Glutamatergic neuron (in vitro differentiated cells): ENCODE measurements around the gene ZKSCAN1. TPM values are rescaled to one million over a fixed set of nuclear protein-coding genes. Genes with fewer than 3 reads are reported as not detected.

Experiments used
- DNase-seq: peaks from one replicate; pipeline ENCODE4 v3.0.0; 2022
- H3K27ac Mint-ChIP-seq: one replicate; pipeline ENCODE4 v1.8.0; 2020; ENCODE audit warnings: mild to moderate bottlenecking, mixed read lengths, inconsistent platforms; ENCODE audit not compliant: unreplicated experiment
- H3K27me3 Mint-ChIP-seq: one replicate; pipeline ENCODE4 v1.8.0; 2020; ENCODE audit warnings: mild to moderate bottlenecking, moderate library complexity, mixed read lengths, inconsistent platforms; ENCODE audit not compliant: unreplicated experiment
- H3K36me3 Mint-ChIP-seq: one replicate; pipeline ENCODE4 v1.8.0; 2020; ENCODE audit warnings: mild to moderate bottlenecking, mixed read lengths, inconsistent platforms; ENCODE audit not compliant: unreplicated experiment
- H3K4me1 Mint-ChIP-seq: one replicate; pipeline ENCODE4 v1.8.0; 2020; ENCODE audit warnings: mild to moderate bottlenecking, low read depth, mixed read lengths, inconsistent platforms; ENCODE audit not compliant: unreplicated experiment
- H3K4me3 Mint-ChIP-seq: one replicate; pipeline ENCODE4 v1.8.0; 2020; ENCODE audit warnings: mild to moderate bottlenecking, mixed read lengths, inconsistent platforms; ENCODE audit not compliant: unreplicated experiment
- H3K9me3 Mint-ChIP-seq: one replicate; pipeline ENCODE4 v1.8.0; 2020; ENCODE audit warnings: mild to moderate bottlenecking, moderate library complexity, mixed read lengths, inconsistent platforms; ENCODE audit not compliant: unreplicated experiment
- CTCF ChIP-seq: fragments of 200-600 bp; sonication (generic); IDR thresholded peaks from one replicate; pipeline ENCODE4 v1.5.0; 2021; ENCODE audit not compliant: partially characterized antibody, unreplicated experiment
- total RNA-seq: library from RNA; stranded (reverse); fragmentation: NEBNext Ultra II Directional; extraction: Animal tissue kit (Norgen Biotek cat#: 25700); gene quantifications from one replicate; pipeline ENCODE4 v1.2.1, GENCODE V29; 2021; ENCODE audit not compliant: unreplicated experiment

Gene ZKSCAN1
- total RNA-seq, 1 donor from 2014 or later, result 127 TPM

GRCh38 chr7:100013328-100013676 lies 2.1 kb upstream of the ZKSCAN1 start:
- Mint-ChIP-seq H3K4me3 (no peak overlapping the region), H3K4me1 (peaks cover 7% of the 10 kb centered on the region), H3K36me3 (no peaks in the 10 kb centered on the region), H3K9me3 (peaks cover 1% of the 10 kb centered on the region), H3K27ac (no peak overlapping the region), H3K27me3 (no peaks in the 10 kb centered on the region)
- no peak for DNase-seq
- no peak for TF ChIP-seq CTCF

GRCh38 chr7:100016215-100016901 lies 962 bp downstream of the ZKSCAN1 start:
- no peak for TF ChIP-seq CTCF
- H3K4me1 Mint-ChIP-seq, result peaks cover 10% of the 10 kb centered on the region
- no peaks in the 10 kb centered on the region for H3K27me3 Mint-ChIP-seq
- peaks cover 1% of the 10 kb centered on the region for H3K9me3 Mint-ChIP-seq
- no peaks in the 10 kb centered on the region for H3K36me3 Mint-ChIP-seq
- H3K27ac Mint-ChIP-seq, result peak overlapping the region; percentile 94
- no peak for DNase-seq
- H3K4me3 Mint-ChIP-seq, result peak overlapping the region; percentile 94

GRCh38 chr7:100017300-100017699 lies 1.9 kb downstream of the ZKSCAN1 start:
- TF ChIP-seq CTCF, result no peak
- DNase-seq, result no peak
- H3K27me3 Mint-ChIP-seq, result no peaks in the 10 kb centered on the region
- H3K9me3 Mint-ChIP-seq, result peaks cover 1% of the 10 kb centered on the region
- H3K27ac Mint-ChIP-seq, result no peak overlapping the region
- peak overlapping the region; percentile 75 for H3K4me3 Mint-ChIP-seq
- H3K36me3 Mint-ChIP-seq, result no peaks in the 10 kb centered on the region
- peaks cover 10% of the 10 kb centered on the region for H3K4me1 Mint-ChIP-seq

GRCh38 chr7:100017875-100018274 lies 2.5 kb downstream of the ZKSCAN1 start:
- Mint-ChIP-seq H3K4me3 (peak overlapping the region; percentile 75), H3K9me3 (peaks cover 1% of the 10 kb centered on the region), H3K4me1 (peaks cover 10% of the 10 kb centered on the region), H3K27ac (peak overlapping the region; percentile 25), H3K36me3 (no peaks in the 10 kb centered on the region), H3K27me3 (no peaks in the 10 kb centered on the region)
- TF ChIP-seq CTCF, result no peak
- DNase-seq, result no peak

- peaks cover 10% of the 10 kb centered on the region for H3K4me1 Mint-ChIP-seq
- no peak for TF ChIP-seq CTCF
- no peaks in the 10 kb centered on the region for H3K27me3 Mint-ChIP-seq
- H3K9me3 Mint-ChIP-seq, result peaks cover 1% of the 10 kb centered on the region
- peak overlapping the region; percentile 34 for H3K27ac Mint-ChIP-seq
- no peak overlapping the region for H3K4me3 Mint-ChIP-seq
- no peak for DNase-seq
- H3K36me3 Mint-ChIP-seq, result peaks cover 4% of the 10 kb centered on the region
Measured at GRCh38 chr7:100019908-100020307, 4.5 kb downstream of the ZKSCAN1 start.
